HEK293 (cell line): ENCODE measurements around the gene SIGLEC1.

Experiments
- CTCF ChIA-PET: fragments of 350-600 bp; formaldehyde crosslinking; extraction: SDS; loops from one replicate; lab custom pipeline; 2021; ENCODE audit warnings: antibody characterized with exemption; lab: Yijun Ruan, JAX
- POLR2A ChIA-PET: fragments of 300-600 bp; formaldehyde crosslinking; extraction: SDS; loops from one replicate; lab custom pipeline; 2020; ENCODE audit warnings: antibody characterized with exemption, inconsistent platforms; lab: Yijun Ruan, JAX
- H3K27ac ChIP-seq: fragments of 200-500 bp; sonication (Bioruptor generic); 2 replicates; pipeline ENCODE4 v1.5.1; 2014; ENCODE audit warnings: low read depth, low read length, control low read depth, inconsistent platforms; ENCODE audit errors: extremely low read depth
- H3K36me3 ChIP-seq, 2 experiments: fragments of 200-500 bp in 1 of 2; sonication (Bioruptor generic) in 1 of 2; 1 replicate in 1 of 2; 2 replicates in 1 of 2; pipeline ENCODE4 v1.5.1; 2014 to 2017; ENCODE audit warnings: inconsistent platforms in 2 of 2, low read length in 2 of 2; ENCODE audit not compliant: control insufficient read depth in 2 of 2, insufficient read depth in 1 of 2
- H3K4me1 ChIP-seq: fragments of 200-500 bp; sonication (Bioruptor generic); 2 replicates; pipeline ENCODE4 v1.5.1; 2014; ENCODE audit warnings: mild to moderate bottlenecking, low read length, inconsistent platforms; ENCODE audit not compliant: control insufficient read depth, insufficient read depth
- H3K4me3 ChIP-seq: 2 replicates; pipeline ENCODE4 v1.5.1; 2011; ENCODE audit warnings: low read depth, mild to moderate bottlenecking, control low read depth, low read length, moderate library complexity
- H3K9me3 ChIP-seq: fragments of 200-500 bp; sonication (Bioruptor generic); 2 replicates; pipeline ENCODE4 v1.5.1; 2014; ENCODE audit warnings: low read depth, low read length, inconsistent platforms; ENCODE audit not compliant: control insufficient read depth, insufficient read depth
- GLIS2 ChIP-seq: fragments of 450-650 bp; formaldehyde crosslinking; IDR thresholded peaks from 2 replicates; pipeline ENCODE4 v1.5.1; 2016; ENCODE audit warnings: missing biosample characterization, missing genetic modification characterization
- HOXA7 ChIP-seq: sonication (generic); formaldehyde crosslinking; IDR thresholded peaks from 2 replicates; pipeline ENCODE4 v1.8.1; 2022; ENCODE audit warnings: missing genetic modification reagents, borderline replicate concordance
- KLF1 ChIP-seq: fragments of 450-650 bp; formaldehyde crosslinking; IDR thresholded peaks from 2 replicates; pipeline ENCODE4 v1.5.1; 2016; ENCODE audit warnings: missing biosample characterization, missing genetic modification characterization
- KLF9 ChIP-seq: fragments of 450-650 bp; formaldehyde crosslinking; IDR thresholded peaks from 2 replicates; pipeline ENCODE4 v1.5.1; 2016; ENCODE audit warnings: missing biosample characterization, missing genetic modification characterization, low read depth
- PRDM6 ChIP-seq: fragments of 450-650 bp; formaldehyde crosslinking; IDR thresholded peaks from 2 replicates; pipeline ENCODE4 v1.5.1; 2017; ENCODE audit warnings: missing biosample characterization, missing genetic modification characterization
- SP7 ChIP-seq: fragments of 450-650 bp; formaldehyde crosslinking; IDR thresholded peaks from 2 replicates; pipeline ENCODE4 v1.5.1; 2016; ENCODE audit warnings: missing biosample characterization, missing genetic modification characterization
- WT1 ChIP-seq: fragments of 450-650 bp; formaldehyde crosslinking; IDR thresholded peaks from 2 replicates; pipeline ENCODE4 v1.5.1; 2016; ENCODE audit warnings: missing biosample characterization, missing genetic modification characterization
- YY1 ChIP-seq: fragments of 450-650 bp; formaldehyde crosslinking; IDR thresholded peaks from 2 replicates; pipeline ENCODE4 v1.5.1; 2018; ENCODE audit warnings: missing biosample characterization, missing genetic modification characterization
- ZBTB17 ChIP-seq: fragments of 450-650 bp; formaldehyde crosslinking; IDR thresholded peaks from 2 replicates; pipeline ENCODE4 v1.5.1; 2016; ENCODE audit warnings: missing biosample characterization, missing genetic modification characterization
- ZIC2 ChIP-seq: fragments of 450-650 bp; formaldehyde crosslinking; IDR thresholded peaks from 2 replicates; pipeline ENCODE4 v1.5.1; 2016; ENCODE audit warnings: missing biosample characterization, missing genetic modification characterization
- ZNF174 ChIP-seq: fragments of 450-650 bp; formaldehyde crosslinking; IDR thresholded peaks from 2 replicates; pipeline ENCODE4 v1.5.0; 2017; ENCODE audit warnings: missing biosample characterization, mild to moderate bottlenecking, missing genetic modification characterization
- ZNF223 ChIP-seq: fragments of 450-650 bp; formaldehyde crosslinking; IDR thresholded peaks from 2 replicates; pipeline ENCODE4 v1.5.1; 2016; ENCODE audit warnings: missing biosample characterization, missing genetic modification characterization
- ZNF24 ChIP-seq: fragments of 450-650 bp; formaldehyde crosslinking; IDR thresholded peaks from 2 replicates; pipeline ENCODE4 v1.5.1; 2016; ENCODE audit warnings: missing biosample characterization, missing genetic modification characterization
- ZNF266 ChIP-seq: fragments of 450-650 bp; formaldehyde crosslinking; IDR thresholded peaks from 2 replicates; pipeline ENCODE4 v1.5.1; 2016; ENCODE audit warnings: missing biosample characterization, missing genetic modification characterization, low read depth
- ZNF398 ChIP-seq: fragments of 450-650 bp; formaldehyde crosslinking; IDR thresholded peaks from 2 replicates; pipeline ENCODE4 v1.5.1; 2017; ENCODE audit warnings: missing biosample characterization, missing genetic modification characterization
- ZNF404 ChIP-seq: fragments of 450-650 bp; formaldehyde crosslinking; IDR thresholded peaks from 2 replicates; pipeline ENCODE4 v1.5.1; 2017; ENCODE audit warnings: missing biosample characterization, missing genetic modification characterization
- ZNF571 ChIP-seq: fragments of 450-650 bp; formaldehyde crosslinking; IDR thresholded peaks from 2 replicates; pipeline ENCODE4 v1.5.0; 2017; ENCODE audit warnings: missing biosample characterization, missing genetic modification characterization
- ZNF629 ChIP-seq: fragments of 450-650 bp; formaldehyde crosslinking; IDR thresholded peaks from 2 replicates; pipeline ENCODE4 v1.5.1; 2017; ENCODE audit warnings: missing biosample characterization, missing genetic modification characterization
- ZNF654 ChIP-seq: fragments of 450-650 bp; formaldehyde crosslinking; IDR thresholded peaks from 2 replicates; pipeline ENCODE4 v1.5.1; 2016; ENCODE audit warnings: low read depth, missing biosample characterization, missing genetic modification characterization
- ZNF76 ChIP-seq: fragments of 450-650 bp; formaldehyde crosslinking; IDR thresholded peaks from 2 replicates; pipeline ENCODE4; 2016; ENCODE audit warnings: low read depth, missing biosample characterization, missing genetic modification characterization, borderline replicate concordance

SIGLEC1 gene

GRCh38 chr20:3689978-3690377 lies 22.4 kb downstream of the SIGLEC1 start:
- CTCF ChIA-PET = interaction anchor here (2.9 kb wide), 1 partner anchor 21 kb away, joined by 13 read pairs; no protein-coding TSS in a partner anchor
- H3K4me3 ChIP-seq = no peak overlapping the region
- H3K36me3 ChIP-seq = no peaks in the 10 kb centered on the region
- H3K4me1 ChIP-seq = no peaks in the 10 kb centered on the region; the same call in 1 of the 2 replicates
- H3K27ac ChIP-seq = no peak overlapping the region
- POLR2A ChIA-PET = no interaction called here
- TF ChIP-seq ZNF404 (tag by site-specific recombination) (no peak), HOXA7 (CRISPR knock-in tag) (no peak)
- TF ChIP-seq, all 188 proteins: peak for 0
- H3K9me3 ChIP-seq = no peaks in the 10 kb centered on the region

- Histone ChIP-seq H3K27ac (no peak overlapping the region), H3K36me3 (no peaks in the 10 kb centered on the region), H3K4me1 (no peaks in the 10 kb centered on the region; the same call in 1 of the 2 replicates), H3K4me3 (no peak overlapping the region), H3K9me3 (no peaks in the 10 kb centered on the region)
- POLR2A ChIA-PET = no interaction called here
- CTCF ChIA-PET = interaction anchor here (0.6 to 5.1 kb wide), 8 partner anchors 9 to 384 kb away, joined by 3 to 34 read pairs (median 3); no protein-coding TSS in a partner anchor
- TF ChIP-seq ZNF174 (tag by site-specific recombination) (no peak), ZBTB17 (tag by site-specific recombination) (peak; percentile 33; the same call in 1 of the 2 replicates), ZNF76 (tag by site-specific recombination) (peak; percentile 65)
These were observed 24.7 kb downstream of the SIGLEC1 start for GRCh38 chr20:3687655-3688054.

GRCh38 chr20:3686867-3687321 lies 25.5 kb downstream of the SIGLEC1 start:
- POLR2A ChIA-PET = interaction anchor here (0.5 kb wide), 1 partner anchor 119 kb away, joined by 3 read pairs; no protein-coding TSS in a partner anchor
- Histone ChIP-seq H3K36me3 (no peaks in the 10 kb centered on the region), H3K27ac (no peak overlapping the region), H3K4me1 (no peaks in the 10 kb centered on the region; the same call in 1 of the 2 replicates), H3K4me3 (no peak overlapping the region), H3K9me3 (no peaks in the 10 kb centered on the region)
- TF ChIP-seq ZNF398 (tag by site-specific recombination) (peak; percentile 15; the same call in 1 of the 2 replicates), PRDM6 (tag by site-specific recombination) (peak; percentile 54; the same call in 1 of the 2 replicates), KLF9 (0 out of 2 replicates have a peak, but pooled peaks have one; percentile 6), WT1 (tag by site-specific recombination) (0 out of 2 replicates have a peak, but pooled peaks have one; percentile 41), GLIS2 (peak; percentile 32; the same call in 1 of the 2 replicates), SP7 (tag by site-specific recombination) (0 out of 2 replicates have a peak, but pooled peaks have one; percentile 23), ZNF266 (tag by site-specific recombination) (no peak), ZNF223 (tag by site-specific recombination) (no peak), ZNF629 (tag by site-specific recombination) (peak; percentile 66), ZNF654 (tag by site-specific recombination) (peak; percentile 7; the same call in 1 of the 2 replicates), KLF1 (tag by site-specific recombination) (peak; percentile 21; the same call in 1 of the 2 replicates), ZNF571 (tag by site-specific recombination) (no peak), ZNF24 (tag by site-specific recombination) (0 out of 2 replicates have a peak, but pooled peaks have one; percentile 30), YY1 (tag by site-specific recombination) (no peak), ZIC2 (tag by site-specific recombination) (peak; percentile 70)
- TF ChIP-seq, all 188 proteins: peak for 11
- CTCF ChIA-PET = interaction anchor here (0.6 to 5.1 kb wide), 4 partner anchors 10 to 72 kb away, joined by 3 to 34 read pairs (median 14); no protein-coding TSS in a partner anchor
